Adipocyte (in vitro differentiated cells): ENCODE data around the gene PTPN14.
"Not testable (repeated sequence)": the region's sequence is repeated elsewhere in the genome, so short reads cannot be mapped to it uniquely, and the experiment has no call there.

Experiments used
- DNase-seq: peaks from one replicate; pipeline ENCODE4 v3.0.0-alpha.2; 2015; ENCODE audit warnings: low read depth
- H3K27me3 ChIP-seq: replicated peaks from 2 replicates; pipeline ENCODE4 v1.7.0; 2013; ENCODE audit warnings: mild to moderate bottlenecking, low read length, moderate library complexity; ENCODE audit not compliant: control insufficient read depth, insufficient read depth
- H3K36me3 ChIP-seq: 2 replicates; pipeline ENCODE4 v1.7.0; 2013; ENCODE audit warnings: low read length, mild to moderate bottlenecking, moderate library complexity; ENCODE audit not compliant: control insufficient read depth, insufficient read depth, severe bottlenecking
- H3K4me1 ChIP-seq: 2 replicates; pipeline ENCODE4 v1.7.0; 2013; ENCODE audit warnings: mild to moderate bottlenecking, low read length, moderate library complexity; ENCODE audit not compliant: control insufficient read depth, insufficient read depth
- H3K4me3 ChIP-seq: 2 replicates; pipeline ENCODE4 v1.7.0; 2013; ENCODE audit warnings: mild to moderate bottlenecking, low read length, moderate library complexity
- H3K9ac ChIP-seq: 2 replicates; pipeline ENCODE4 v1.7.0; 2013; ENCODE audit warnings: mild to moderate bottlenecking, low read length, moderate library complexity
- H3K9me3 ChIP-seq: 2 replicates; pipeline ENCODE4 v1.7.0; 2013; ENCODE audit warnings: mild to moderate bottlenecking, low read length, moderate library complexity; ENCODE audit not compliant: control insufficient read depth

Gene PTPN14

GRCh38 chr1:214400131-214400530 is 151.3 kb downstream of the PTPN14 start:
- no peaks in the 10 kb centered on the region for H3K27me3 ChIP-seq
- H3K4me3 ChIP-seq: no peak overlapping the region
- H3K36me3 ChIP-seq: peaks cover 53% of the 10 kb centered on the region
- no peaks in the 10 kb centered on the region for H3K9me3 ChIP-seq
- peaks cover 6% of the 10 kb centered on the region for H3K4me1 ChIP-seq
- DNase-seq: no peak
- no peak overlapping the region for H3K9ac ChIP-seq

GRCh38 chr1:214398490-214398889 is 152.9 kb downstream of the PTPN14 start:
- Histone ChIP-seq H3K9ac (no peak overlapping the region), H3K4me1 (peaks cover 10% of the 10 kb centered on the region), H3K4me3 (no peak overlapping the region), H3K9me3 (no peaks in the 10 kb centered on the region), H3K27me3 (no peaks in the 10 kb centered on the region), H3K36me3 (peaks cover 59% of the 10 kb centered on the region)
- DNase-seq: no peak

- Histone ChIP-seq H3K4me3 (no peak overlapping the region), H3K27me3 (no peaks in the 10 kb centered on the region), H3K9me3 (no peaks in the 10 kb centered on the region), H3K9ac (no peak overlapping the region), H3K36me3 (peaks cover 65% of the 10 kb centered on the region), H3K4me1 (peaks cover 10% of the 10 kb centered on the region)
- no peak for DNase-seq
These were observed 153.9 kb downstream of the PTPN14 start for GRCh38 chr1:214397497-214397896.

- H3K9me3 ChIP-seq: no peaks in the 10 kb centered on the region
- no peak for DNase-seq
- H3K4me1 ChIP-seq: peaks cover 4% of the 10 kb centered on the region
- no peaks in the 10 kb centered on the region for H3K27me3 ChIP-seq
- H3K36me3 ChIP-seq: peaks cover 73% of the 10 kb centered on the region
- no peak overlapping the region for H3K9ac ChIP-seq
- H3K4me3 ChIP-seq: no peak overlapping the region
These were observed 155.1 kb downstream of the PTPN14 start for GRCh38 chr1:214396330-214396729.

GRCh38 chr1:214394569-214394968 is 156.8 kb downstream of the PTPN14 start:
- DNase-seq: peak; percentile 73
- H3K9ac ChIP-seq, H3K9me3 ChIP-seq, H3K4me3 ChIP-seq, H3K27me3 ChIP-seq, H3K4me1 ChIP-seq: not testable (repeated sequence)
- H3K36me3 ChIP-seq: peaks cover 70% of the 10 kb centered on the region

GRCh38 chr1:214393086-214393485 is 158.3 kb downstream of the PTPN14 start:
- Histone ChIP-seq H3K4me1 (peaks cover 4% of the 10 kb centered on the region), H3K27me3 (no peaks in the 10 kb centered on the region), H3K9ac (no peak overlapping the region), H3K4me3 (no peak overlapping the region), H3K36me3 (peaks cover 68% of the 10 kb centered on the region), H3K9me3 (no peaks in the 10 kb centered on the region)
- no peak for DNase-seq

GRCh38 chr1:214391873-214392645 is 159.3 kb downstream of the PTPN14 start:
- peaks cover 4% of the 10 kb centered on the region for H3K4me1 ChIP-seq
- peaks cover 57% of the 10 kb centered on the region for H3K36me3 ChIP-seq
- no peaks in the 10 kb centered on the region for H3K27me3 ChIP-seq
- H3K9me3 ChIP-seq: no peaks in the 10 kb centered on the region
- no peak overlapping the region for H3K9ac ChIP-seq
- no peak overlapping the region for H3K4me3 ChIP-seq
- DNase-seq: peak; percentile 46

- Histone ChIP-seq H3K27me3 (no peaks in the 10 kb centered on the region), H3K36me3 (peaks cover 57% of the 10 kb centered on the region), H3K4me3 (no peak overlapping the region), H3K4me1 (peaks cover 1% of the 10 kb centered on the region), H3K9me3 (no peaks in the 10 kb centered on the region), H3K9ac (no peak overlapping the region)
- DNase-seq: peak; percentile 7
These were observed 161.7 kb downstream of the PTPN14 start for GRCh38 chr1:214389734-214390133.

- H3K9ac ChIP-seq: no peak overlapping the region
- H3K36me3 ChIP-seq: peaks cover 62% of the 10 kb centered on the region
- H3K4me3 ChIP-seq: no peak overlapping the region
- no peak for DNase-seq
- no peaks in the 10 kb centered on the region for H3K27me3 ChIP-seq
- H3K9me3 ChIP-seq: no peaks in the 10 kb centered on the region
- no peaks in the 10 kb centered on the region for H3K4me1 ChIP-seq
These were observed 164.7 kb downstream of the PTPN14 start for GRCh38 chr1:214386747-214387146.

GRCh38 chr1:214386333-214386732 is 165.1 kb downstream of the PTPN14 start:
- H3K9ac ChIP-seq: no peak overlapping the region
- H3K9me3 ChIP-seq: no peaks in the 10 kb centered on the region
- H3K4me1 ChIP-seq: no peaks in the 10 kb centered on the region
- H3K4me3 ChIP-seq: no peak overlapping the region
- peaks cover 63% of the 10 kb centered on the region for H3K36me3 ChIP-seq
- no peak for DNase-seq
- no peaks in the 10 kb centered on the region for H3K27me3 ChIP-seq

- no peaks in the 10 kb centered on the region for H3K9me3 ChIP-seq
- peaks cover 67% of the 10 kb centered on the region for H3K36me3 ChIP-seq
- DNase-seq: no peak
- no peaks in the 10 kb centered on the region for H3K4me1 ChIP-seq
- no peak overlapping the region for H3K4me3 ChIP-seq
- H3K9ac ChIP-seq: no peak overlapping the region
- no peaks in the 10 kb centered on the region for H3K27me3 ChIP-seq
These were observed 166.0 kb downstream of the PTPN14 start for GRCh38 chr1:214385428-214385827.
